ENCODE data around the gene ETS1. TPM values are rescaled to one million over a fixed set of nuclear protein-coding genes. Genes with fewer than 3 reads are reported as not detected.

ETS1 gene
- total RNA-seq, 1 donor from 2014 or later: 3.0 TPM

- Mint-ChIP-seq H3K27ac (no peak overlapping the region), H3K4me3 (ENCODE audit: low read depth) (no peak overlapping the region), H3K9me3 (ENCODE audit: low read depth) (no peaks in the 10 kb centered on the region), H3K36me3 (ENCODE audit: insufficient read depth) (no peaks in the 10 kb centered on the region), H3K27me3 (peaks cover 59% of the 10 kb centered on the region), H3K4me1 (ENCODE audit: low read depth) (peaks cover 14% of the 10 kb centered on the region)
- no peak for TF ChIP-seq CTCF (IDR thresholded peaks at IDR 0.05; ENCODE audit: unreplicated experiment)
- DNase-seq (ENCODE audit: low spot score, unreplicated experiment): no peak
Observed at GRCh38 chr11:128535468-128536457, 51.6 kb downstream of the ETS1 start.

DNA sequence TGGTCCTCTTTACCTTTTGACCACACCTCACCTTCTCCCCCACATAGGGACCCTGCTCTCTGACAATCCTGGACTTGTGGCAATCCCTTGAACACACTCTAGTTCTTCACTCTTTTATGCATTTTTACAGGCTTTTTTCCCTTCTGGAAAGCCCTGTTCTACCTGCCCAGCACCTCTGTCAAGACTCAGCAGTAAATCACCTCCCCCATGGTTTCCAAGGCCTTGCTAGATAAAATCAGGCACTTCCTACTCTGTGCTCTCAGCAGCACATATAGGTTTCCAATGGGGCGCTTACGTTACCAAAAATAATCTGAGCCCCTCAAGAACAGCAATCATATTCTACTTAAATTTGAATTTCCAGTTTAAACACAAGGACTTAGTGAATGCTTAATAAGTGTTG lies 53.9 kb downstream of the ETS1 start:
- DNase-seq (ENCODE audit: low spot score, unreplicated experiment): no peak
- Mint-ChIP-seq H3K9me3 (ENCODE audit: low read depth) (no peaks in the 10 kb centered on the region), H3K36me3 (ENCODE audit: insufficient read depth) (no peaks in the 10 kb centered on the region), H3K27ac (no peak overlapping the region), H3K4me1 (ENCODE audit: low read depth) (peaks cover 14% of the 10 kb centered on the region), H3K4me3 (ENCODE audit: low read depth) (no peak overlapping the region), H3K27me3 (peaks cover 63% of the 10 kb centered on the region)
- no peak for TF ChIP-seq CTCF (IDR thresholded peaks at IDR 0.05; ENCODE audit: unreplicated experiment)

- Mint-ChIP-seq H3K27ac (no peak overlapping the region), H3K4me3 (ENCODE audit: low read depth) (no peak overlapping the region), H3K27me3 (peaks cover 68% of the 10 kb centered on the region), H3K9me3 (ENCODE audit: low read depth) (no peaks in the 10 kb centered on the region), H3K36me3 (ENCODE audit: insufficient read depth) (no peaks in the 10 kb centered on the region), H3K4me1 (ENCODE audit: low read depth) (peaks cover 14% of the 10 kb centered on the region)
- TF ChIP-seq CTCF (IDR thresholded peaks at IDR 0.05; ENCODE audit: unreplicated experiment): no peak
- no peak for DNase-seq (ENCODE audit: low spot score, unreplicated experiment)
Observed at GRCh38 chr11:128532572-128533091, 54.7 kb downstream of the ETS1 start.

- no peak for TF ChIP-seq CTCF (IDR thresholded peaks at IDR 0.05; ENCODE audit: unreplicated experiment)
- Mint-ChIP-seq H3K36me3 (ENCODE audit: insufficient read depth) (no peaks in the 10 kb centered on the region), H3K4me3 (ENCODE audit: low read depth) (no peak overlapping the region), H3K27me3 (peaks cover 68% of the 10 kb centered on the region), H3K9me3 (ENCODE audit: low read depth) (no peaks in the 10 kb centered on the region), H3K4me1 (ENCODE audit: low read depth) (peaks cover 14% of the 10 kb centered on the region), H3K27ac (no peak overlapping the region)
- DNase-seq (ENCODE audit: low spot score, unreplicated experiment): no peak
Observed at GRCh38 chr11:128532016-128532571, 55.3 kb downstream of the ETS1 start.

GRCh38 chr11:128531588-128531987 lies 55.8 kb downstream of the ETS1 start:
- Mint-ChIP-seq H3K36me3 (ENCODE audit: insufficient read depth) (no peaks in the 10 kb centered on the region), H3K27ac (no peak overlapping the region), H3K4me1 (ENCODE audit: low read depth) (peaks cover 14% of the 10 kb centered on the region), H3K27me3 (peaks cover 70% of the 10 kb centered on the region), H3K4me3 (ENCODE audit: low read depth) (no peak overlapping the region), H3K9me3 (ENCODE audit: low read depth) (no peaks in the 10 kb centered on the region)
- TF ChIP-seq CTCF (IDR thresholded peaks at IDR 0.05; ENCODE audit: unreplicated experiment): no peak
- no peak for DNase-seq (ENCODE audit: low spot score, unreplicated experiment)
